RWPE1 (cell line): ENCODE data around the gene CTIF.

Experiments
- CTCF ChIA-PET: fragments of 350-600 bp; sonication (Branson Sonifier 250); formaldehyde crosslinking; extraction: SDS; loops from one replicate; lab custom pipeline; 2021; lab: Yijun Ruan, JAX
- POLR2A ChIA-PET: fragments of 400-600 bp; formaldehyde crosslinking; extraction: SDS; loops from one replicate; lab custom pipeline; 2020; ENCODE audit warnings: antibody characterized with exemption; ENCODE audit not compliant: low non-redundant PET; lab: Yijun Ruan, JAX
- DNase-seq: peaks from one replicate; pipeline ENCODE4 v3.0.0; 2012; ENCODE audit warnings: low spot score
- H3K27ac ChIP-seq: fragments of 450-650 bp; 2 replicates; pipeline ENCODE4 v1.5.1; 2017
- TF ChIP-seq, protein P1 (sequence below): fragments of 450-650 bp; conservative IDR thresholded peaks from 2 replicates; pipeline ENCODE4 v1.5.1; 2017; ENCODE audit warnings: low read depth, mild to moderate bottlenecking

CTIF gene

DNA sequence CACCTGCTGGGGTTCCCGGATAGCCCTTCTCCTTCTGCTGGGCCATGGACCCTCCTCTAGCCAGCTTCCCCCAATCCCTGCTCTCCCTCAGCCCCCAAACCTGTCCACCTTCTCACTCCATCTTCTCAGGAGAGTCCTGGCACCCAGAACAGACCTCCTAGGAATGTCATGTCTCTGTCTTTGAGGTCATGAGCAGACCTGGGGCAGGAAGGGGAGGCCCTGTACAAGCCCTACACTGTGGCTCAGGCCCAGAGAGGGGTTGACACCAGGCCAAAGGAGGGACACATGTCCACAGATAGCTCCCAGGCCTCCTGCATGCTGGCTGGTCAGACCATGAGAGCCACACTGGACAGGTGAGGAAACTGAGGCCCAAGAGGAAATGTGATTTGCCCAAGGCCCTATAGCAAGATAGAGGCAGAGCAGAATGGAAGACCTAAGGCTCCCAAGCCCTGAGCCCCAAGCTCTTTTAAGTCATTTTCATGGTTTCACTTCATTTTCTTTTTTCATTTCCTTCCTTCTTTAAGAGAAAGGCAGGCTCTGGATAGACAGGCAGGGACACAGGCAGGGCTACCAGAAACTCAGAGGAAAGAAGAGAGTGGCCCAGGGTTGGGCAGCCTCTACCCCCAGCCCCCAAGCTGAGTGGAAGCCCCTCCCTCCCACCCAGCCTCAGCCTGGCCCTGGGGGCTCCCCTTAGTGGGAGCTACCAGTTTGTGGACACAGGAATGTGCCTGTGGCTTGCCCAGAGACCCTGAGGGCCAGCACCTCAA, 252.2 kb downstream of the CTIF start:
- H3K27ac ChIP-seq: peak overlapping the region; percentile 19; the same call in 1 of the 2 replicates
- POLR2A ChIA-PET: no interaction called here

DNA sequence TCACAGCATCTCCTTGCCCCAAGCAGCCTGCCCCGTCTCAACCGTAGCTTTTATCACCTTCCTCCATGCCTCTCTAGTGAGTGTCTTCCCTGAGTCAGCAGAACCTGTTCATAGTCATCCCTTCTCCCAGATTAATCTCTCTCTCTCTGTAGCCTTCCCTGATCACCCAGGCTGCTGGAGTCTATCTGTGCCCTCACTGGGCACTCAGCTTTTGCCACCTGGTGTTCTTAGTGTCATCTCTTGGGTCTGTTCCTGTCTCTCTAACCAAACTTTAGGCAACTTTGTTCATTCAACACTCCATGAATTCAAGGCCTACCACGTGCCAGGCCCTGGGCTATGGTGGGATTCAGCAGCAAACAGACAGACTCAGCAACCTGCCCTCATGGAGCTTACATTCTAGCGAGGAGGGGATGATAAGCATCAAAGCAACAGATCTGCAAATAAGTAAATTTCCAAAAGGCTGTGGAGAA, 252.8 kb downstream of the CTIF start:
- H3K27ac ChIP-seq: no peak overlapping the region
- ChIA-PET POLR2A (no interaction called here), CTCF (no interaction called here)
- DNase-seq: no peak
- TF ChIP-seq, protein P1, sequence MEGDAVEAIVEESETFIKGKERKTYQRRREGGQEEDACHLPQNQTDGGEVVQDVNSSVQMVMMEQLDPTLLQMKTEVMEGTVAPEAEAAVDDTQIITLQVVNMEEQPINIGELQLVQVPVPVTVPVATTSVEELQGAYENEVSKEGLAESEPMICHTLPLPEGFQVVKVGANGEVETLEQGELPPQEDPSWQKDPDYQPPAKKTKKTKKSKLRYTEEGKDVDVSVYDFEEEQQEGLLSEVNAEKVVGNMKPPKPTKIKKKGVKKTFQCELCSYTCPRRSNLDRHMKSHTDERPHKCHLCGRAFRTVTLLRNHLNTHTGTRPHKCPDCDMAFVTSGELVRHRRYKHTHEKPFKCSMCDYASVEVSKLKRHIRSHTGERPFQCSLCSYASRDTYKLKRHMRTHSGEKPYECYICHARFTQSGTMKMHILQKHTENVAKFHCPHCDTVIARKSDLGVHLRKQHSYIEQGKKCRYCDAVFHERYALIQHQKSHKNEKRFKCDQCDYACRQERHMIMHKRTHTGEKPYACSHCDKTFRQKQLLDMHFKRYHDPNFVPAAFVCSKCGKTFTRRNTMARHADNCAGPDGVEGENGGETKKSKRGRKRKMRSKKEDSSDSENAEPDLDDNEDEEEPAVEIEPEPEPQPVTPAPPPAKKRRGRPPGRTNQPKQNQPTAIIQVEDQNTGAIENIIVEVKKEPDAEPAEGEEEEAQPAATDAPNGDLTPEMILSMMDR: no peak

More for the DNA sequence above, 252.2 kb downstream of the CTIF start:
- TF ChIP-seq, protein P1: no peak
- CTCF ChIA-PET: interaction anchor here (0.6 kb wide), 1 partner anchor 220 kb away, joined by 3 read pairs; no protein-coding TSS in a partner anchor
- DNase-seq: no peak

DNA sequence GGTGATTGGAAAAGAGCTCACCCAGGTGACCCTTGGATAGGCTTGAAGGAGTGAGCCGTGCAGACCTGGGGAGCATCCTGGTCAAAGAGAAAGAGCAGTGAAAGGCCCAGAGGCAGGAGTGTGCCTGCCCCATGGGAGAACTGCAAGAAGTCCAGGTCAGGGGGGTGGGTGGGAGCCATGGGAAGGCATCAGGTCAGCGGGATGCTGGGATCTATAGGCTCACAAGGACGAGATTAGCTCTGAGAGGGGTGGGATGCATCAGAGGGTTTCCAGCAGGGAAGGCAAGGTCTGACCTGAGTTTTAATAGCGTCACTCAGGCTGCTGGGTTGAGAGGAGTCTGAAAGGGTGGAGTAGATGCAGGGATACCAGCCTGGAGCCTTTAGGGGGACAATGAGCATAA, 253.3 kb downstream of the CTIF start:
- no peak for DNase-seq
- ChIA-PET POLR2A (no interaction called here), CTCF (no interaction called here)
- TF ChIP-seq, protein P1: no peak
- H3K27ac ChIP-seq: no peak overlapping the region

DNA sequence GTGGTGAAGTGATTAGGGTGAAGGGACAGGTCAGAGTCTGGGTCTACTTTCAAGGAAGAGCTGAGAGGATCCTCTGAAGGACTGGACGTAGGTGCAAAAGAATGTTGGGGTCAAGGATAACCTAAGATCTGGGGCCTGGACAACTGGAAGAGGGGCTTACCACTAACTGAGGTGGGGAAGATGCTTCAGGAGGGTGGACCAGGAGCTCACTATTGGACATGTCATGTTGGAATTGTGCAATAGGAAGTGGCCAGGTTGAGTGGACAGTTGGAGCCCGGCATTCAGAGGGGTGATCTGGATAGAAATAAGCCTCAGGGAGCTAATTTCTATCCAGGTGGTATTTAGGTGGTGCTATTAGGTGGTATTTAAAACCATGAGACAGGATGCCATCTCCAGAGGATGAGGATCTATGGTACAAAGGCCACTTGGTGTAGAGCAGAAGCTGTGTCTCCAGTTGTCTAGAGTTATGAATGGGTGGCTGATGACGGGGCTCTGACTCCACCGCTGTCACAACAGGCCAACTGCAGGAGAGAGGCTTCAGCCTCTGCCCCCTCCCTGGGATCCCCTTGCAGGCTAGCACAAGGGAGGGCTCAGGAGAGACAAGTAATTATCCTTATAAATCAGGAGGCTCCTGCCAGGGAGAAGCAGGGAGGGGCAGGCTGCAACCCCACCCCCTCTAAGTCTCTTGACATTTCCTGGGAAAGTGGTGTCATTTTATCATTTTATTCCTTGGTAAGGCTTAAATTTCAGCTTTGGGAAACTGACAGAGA, 254.0 kb downstream of the CTIF start:
- CTCF ChIA-PET: no interaction called here
- TF ChIP-seq, protein P1: no peak
- POLR2A ChIA-PET: no interaction called here
- no peak overlapping the region for H3K27ac ChIP-seq
- DNase-seq: no peak

DNA sequence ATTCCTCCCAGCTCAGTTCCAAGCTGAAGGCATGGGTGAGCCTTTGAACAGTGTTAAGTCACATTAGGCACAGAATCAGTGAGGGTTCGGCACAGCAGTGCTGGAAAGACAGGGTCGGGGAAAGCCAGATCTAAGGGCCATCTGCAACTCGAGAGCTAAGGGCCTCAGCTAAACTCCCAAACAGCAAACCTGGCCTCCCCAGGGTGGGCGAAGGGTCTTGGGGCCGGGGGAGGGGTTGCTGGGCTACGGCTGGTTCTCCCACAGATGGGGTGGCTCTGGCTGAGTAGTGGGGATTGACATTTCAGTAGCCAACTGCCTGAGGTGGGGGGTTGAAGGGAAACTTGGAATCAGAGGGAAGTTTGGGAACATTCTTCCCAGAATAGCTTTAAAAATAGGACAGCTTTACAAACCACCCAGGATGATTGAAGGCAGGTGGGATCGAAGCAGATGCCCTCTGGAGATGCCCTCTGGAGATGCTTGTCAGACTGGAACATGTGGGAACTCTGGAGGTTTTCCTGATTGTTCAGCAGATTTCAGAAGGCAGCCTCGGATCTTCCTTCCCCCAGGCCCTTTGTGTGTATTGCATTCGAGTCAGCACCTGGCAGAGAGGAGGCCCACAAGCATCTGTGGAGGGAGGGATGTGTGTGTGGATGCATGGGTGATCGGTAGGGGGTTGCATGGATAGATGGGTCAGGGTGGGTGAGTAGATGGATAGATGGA, 255.6 kb downstream of the CTIF start:
- DNase-seq: no peak
- no peak overlapping the region for H3K27ac ChIP-seq
- ChIA-PET POLR2A (no interaction called here), CTCF (no interaction called here)
- TF ChIP-seq, protein P1: no peak

DNA sequence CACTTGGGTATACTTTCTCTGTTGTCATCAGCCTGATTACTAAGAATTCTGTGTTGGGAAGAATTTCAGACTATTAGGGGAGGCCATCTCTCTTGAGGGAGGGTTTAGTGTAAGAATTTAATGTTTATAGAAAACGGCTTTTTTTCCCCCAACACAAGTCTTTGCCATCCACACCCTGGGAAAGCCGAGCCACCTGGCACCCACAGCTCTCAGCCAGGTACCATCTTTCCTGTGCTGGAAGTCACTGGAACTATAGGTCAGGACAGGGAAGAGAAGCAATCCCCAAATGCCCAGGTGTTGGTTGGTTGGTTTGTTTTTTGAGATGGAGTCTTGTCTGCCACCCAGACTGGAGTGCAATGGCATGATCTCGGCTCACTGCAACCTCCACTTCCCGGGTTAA, 256.9 kb downstream of the CTIF start:
- ChIA-PET POLR2A (no interaction called here), CTCF (no interaction called here)
- no peak for DNase-seq
- H3K27ac ChIP-seq: no peak overlapping the region
- TF ChIP-seq, protein P1: no peak
